Ovary (tissue), 9 donors: ENCODE measurements around the gene ANKH. TPM values are rescaled to one million over a fixed set of nuclear protein-coding genes. Genes with fewer than 3 reads are reported as not detected.

Experiments
- DNase-seq, 5 donors: peaks; one replicate each; pipeline ENCODE4 v3.0.0-alpha.2; 2019 to 2020
- H3K27ac ChIP-seq, 2 donors: fragments of 200-600 bp; one replicate each; pipeline versions ENCODE4 v1.5.1 to v1.8.0; 2019 to 2022
- H3K27me3 ChIP-seq: fragments of 200-600 bp; one replicate; pipeline ENCODE4 v1.8.0; 2022
- H3K36me3 ChIP-seq: fragments of 200-600 bp; sonication (generic); one replicate; pipeline ENCODE4 v1.5.1; 2019
- H3K4me1 ChIP-seq: one replicate; pipeline ENCODE4 v1.8.1; 2013; ENCODE audit warnings: mild to moderate bottlenecking, moderate library complexity; ENCODE audit not compliant: insufficient read depth
- H3K4me3 ChIP-seq: fragments of 200-600 bp; sonication (generic); one replicate; pipeline ENCODE4 v1.5.1; 2017
- H3K9me3 ChIP-seq, 2 donors: fragments of 200-600 bp in 1 of 2; sonication (generic) in 1 of 2; one replicate each; pipeline versions ENCODE4 v1.5.1 to v1.8.1; 2013 to 2019; ENCODE audit warnings: mild to moderate bottlenecking in 1 of 2, moderate library complexity in 1 of 2
- CTCF ChIP-seq, 3 donors: fragments of 450-650 bp in 2 of 3; fragments of 200-600 bp in 1 of 3; IDR thresholded peaks; one replicate each; pipeline versions ENCODE4 v1.5.1 to v1.8.0; 2016 to 2022; ENCODE audit warnings: antibody characterized with exemption in 3 of 3, mild to moderate bottlenecking in 1 of 3
- EP300 ChIP-seq: sonication (generic); formaldehyde crosslinking; IDR thresholded peaks from one replicate; pipeline ENCODE4 v1.6.1; 2017; ENCODE audit warnings: antibody characterized with exemption
- POLR2A ChIP-seq: fragments of 450-650 bp; IDR thresholded peaks from one replicate; pipeline ENCODE4 v1.6.1; 2017; ENCODE audit warnings: antibody characterized with exemption, mild to moderate bottlenecking, moderate library complexity
- WGBS, 3 donors: extraction: QIAGEN DNeasy Blood & Tissue Kit in 1 of 3; methylation state at CpG; one replicate each; pipeline versions ENCODE4 v1.1.5 to v1.1.7; 2013 to 2017; 5-methylcytosine and 5-hydroxymethylcytosine counted together
- intact Hi-C, 4 donors: fragments of 100-400 bp; cut with DNase I; formaldehyde crosslinking; loops; one replicate each; pipeline versions ENCODE4 v1.11.0 to v1.15.1; 2022 to 2023
- polyA plus RNA-seq, 2 donors: library from polyadenylated mRNA; stranded (reverse); fragments of 200-250 nt in 1 of 2; fragments of 350-450 nt in 1 of 2; fragmentation: Illumina TruSeq in 1 of 2; extraction: RNeasy Lipid Tissue Mini Kit (QIAGEN cat#74804) in 1 of 2; gene quantifications; one replicate each; pipeline ENCODE4 v1.2.3, GENCODE V29; 2013 to 2014
- total RNA-seq, 7 donors: library from RNA; depleted of rRNA in 2 of 7; stranded (reverse); fragments of >200 nt in 2 of 7; fragmentation: NEBNext Ultra II Directional in 3 of 7; extraction: Animal tissue kit (Norgen Biotek cat#: 25700) in 3 of 7; gene quantifications; one replicate each; pipeline versions ENCODE4 v1.1.0 to v1.2.4, GENCODE V29; 2016 to 2023
- donor health status: DM: no; HTN: no; CAD: no; lungs with moderate emphysema.
- donor health status: DM: no; HTN: no; CAD: no.
- donor health status: Bipolar disorder and iron deficiency.
- donor health status: DM: yes; HTN: yes; CAD: no.
- donor health status: DM: no; HTN: no; CAD: no.
- donor health status: DM: yes; HTN: yes; CAD: no.

The ANKH gene
- total and polyA plus RNA-seq, 9 donors = 17.2 to 80.7 (median 44.6) TPM

DNA sequence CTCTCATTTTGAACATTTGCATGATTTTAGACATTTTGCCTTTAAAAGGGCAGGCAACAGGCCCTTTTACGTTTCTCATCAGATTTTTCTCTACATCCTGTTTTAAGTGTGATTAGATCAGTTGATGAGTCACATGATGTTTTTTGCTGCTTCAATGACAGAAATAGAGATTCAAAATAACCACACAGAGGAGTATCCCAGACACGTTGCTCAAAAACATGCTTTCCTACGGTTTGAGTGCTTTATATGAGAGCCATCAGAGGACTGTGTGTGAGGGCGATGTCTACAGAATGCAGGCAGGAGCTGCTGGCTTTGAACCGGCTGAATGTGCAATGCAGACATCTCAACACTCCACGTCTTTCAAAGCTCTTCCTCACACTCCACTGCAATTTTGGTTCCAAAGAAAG is 165.0 kb downstream of the ANKH start:
- Histone ChIP-seq H3K36me3 (no peaks in the 10 kb centered on the region), H3K27me3 (no peaks in the 10 kb centered on the region), H3K4me1 (no peaks in the 10 kb centered on the region), H3K4me3 (no peak overlapping the region), H3K9me3 (no peaks in the 10 kb centered on the region), H3K27ac (no peak overlapping the region)
- 49 to 55% (median 51%) methylated on average over 6 of the region's 6 CpGs for WGBS, 3 donors
- intact Hi-C loops = no loop called here
- TF ChIP-seq CTCF (IDR thresholded peaks at IDR 0.05) = no peak
- no peak for TF ChIP-seq EP300
- TF ChIP-seq POLR2A = no peak
- DNase-seq = no peak

GRCh38 chr5:14705556-14705955 is 166.0 kb downstream of the ANKH start:
- intact Hi-C loops = no loop called here
- Histone ChIP-seq H3K9me3 (no peaks in the 10 kb centered on the region), H3K27ac (no peak overlapping the region), H3K36me3 (no peaks in the 10 kb centered on the region), H3K27me3 (no peaks in the 10 kb centered on the region), H3K4me1 (no peaks in the 10 kb centered on the region), H3K4me3 (no peak overlapping the region)
- DNase-seq = no peak
- 95 to 97% (median 97%) methylated on average over 8 of the region's 8 CpGs for WGBS, 3 donors
- TF ChIP-seq EP300 (no peak), CTCF (IDR thresholded peaks at IDR 0.05) (no peak), POLR2A (no peak)

DNA sequence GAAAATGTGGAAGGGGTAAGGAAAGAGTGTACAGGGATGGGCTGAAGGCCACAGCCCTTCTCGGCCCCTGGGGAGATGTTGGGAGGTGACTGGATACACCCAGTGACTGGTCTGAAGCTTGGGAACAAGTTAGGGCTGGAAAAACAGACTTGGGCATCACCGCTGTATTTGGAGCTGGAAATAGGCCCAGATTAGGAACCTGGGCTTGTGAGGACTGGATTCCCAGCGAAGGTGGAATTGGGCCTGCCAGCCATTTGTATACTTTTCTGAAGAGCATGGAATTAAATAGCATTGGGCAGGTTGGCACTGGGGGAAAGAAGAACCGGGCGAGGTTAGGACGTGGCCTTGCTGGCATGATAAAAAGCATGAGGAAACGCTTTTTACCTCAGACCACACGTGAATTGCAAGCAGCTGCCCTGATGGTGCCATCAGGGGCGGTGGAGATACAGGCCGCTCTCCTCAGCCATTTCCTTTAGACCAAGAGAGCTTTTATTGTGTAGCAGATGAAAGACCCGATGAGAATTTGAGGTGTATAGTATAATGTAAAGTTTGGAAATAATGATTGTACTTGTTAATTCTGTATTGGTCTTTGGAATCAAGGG is 169.2 kb downstream of the ANKH start:
- 92 to 95% (median 93%) methylated on average over 11 of the region's 11 CpGs for WGBS, 3 donors
- TF ChIP-seq CTCF (IDR thresholded peaks at IDR 0.05) (no peak), POLR2A (no peak), EP300 (no peak)
- no peaks in the 10 kb centered on the region for H3K36me3 ChIP-seq
- intact Hi-C loops = no loop called here
- H3K27me3 ChIP-seq = no peaks in the 10 kb centered on the region
- H3K4me3 ChIP-seq = no peak overlapping the region
- no peaks in the 10 kb centered on the region for H3K9me3 ChIP-seq
- no peak for DNase-seq
- H3K27ac ChIP-seq = no peak overlapping the region
- H3K4me1 ChIP-seq = no peaks in the 10 kb centered on the region

- H3K9me3 ChIP-seq = no peaks in the 10 kb centered on the region
- H3K36me3 ChIP-seq = no peaks in the 10 kb centered on the region
- DNase-seq = no peak
- intact Hi-C loops = no loop called here
- WGBS, 3 donors = 95 to 98% (median 97%) methylated on average over 10 of the region's 10 CpGs
- TF ChIP-seq CTCF (IDR thresholded peaks at IDR 0.05) (no peak), EP300 (no peak), POLR2A (no peak)
- H3K27me3 ChIP-seq = no peaks in the 10 kb centered on the region
- H3K27ac ChIP-seq = no peak overlapping the region
- no peak overlapping the region for H3K4me3 ChIP-seq
- no peaks in the 10 kb centered on the region for H3K4me1 ChIP-seq
Measured at GRCh38 chr5:14701556-14701955, 170.0 kb downstream of the ANKH start.
